T-helper 1 cell (primary cell): ENCODE measurements around the gene ANGEL2.
A peak's percentile ranks its signal among the peaks of the same experiment; 100 is the strongest.

ENCODE experiments used
- DNase-seq, 5 donors: peaks; one replicate each; pipeline ENCODE4 v3.0.0-alpha.2; 2012 to 2020

Gene ANGEL2

DNA sequence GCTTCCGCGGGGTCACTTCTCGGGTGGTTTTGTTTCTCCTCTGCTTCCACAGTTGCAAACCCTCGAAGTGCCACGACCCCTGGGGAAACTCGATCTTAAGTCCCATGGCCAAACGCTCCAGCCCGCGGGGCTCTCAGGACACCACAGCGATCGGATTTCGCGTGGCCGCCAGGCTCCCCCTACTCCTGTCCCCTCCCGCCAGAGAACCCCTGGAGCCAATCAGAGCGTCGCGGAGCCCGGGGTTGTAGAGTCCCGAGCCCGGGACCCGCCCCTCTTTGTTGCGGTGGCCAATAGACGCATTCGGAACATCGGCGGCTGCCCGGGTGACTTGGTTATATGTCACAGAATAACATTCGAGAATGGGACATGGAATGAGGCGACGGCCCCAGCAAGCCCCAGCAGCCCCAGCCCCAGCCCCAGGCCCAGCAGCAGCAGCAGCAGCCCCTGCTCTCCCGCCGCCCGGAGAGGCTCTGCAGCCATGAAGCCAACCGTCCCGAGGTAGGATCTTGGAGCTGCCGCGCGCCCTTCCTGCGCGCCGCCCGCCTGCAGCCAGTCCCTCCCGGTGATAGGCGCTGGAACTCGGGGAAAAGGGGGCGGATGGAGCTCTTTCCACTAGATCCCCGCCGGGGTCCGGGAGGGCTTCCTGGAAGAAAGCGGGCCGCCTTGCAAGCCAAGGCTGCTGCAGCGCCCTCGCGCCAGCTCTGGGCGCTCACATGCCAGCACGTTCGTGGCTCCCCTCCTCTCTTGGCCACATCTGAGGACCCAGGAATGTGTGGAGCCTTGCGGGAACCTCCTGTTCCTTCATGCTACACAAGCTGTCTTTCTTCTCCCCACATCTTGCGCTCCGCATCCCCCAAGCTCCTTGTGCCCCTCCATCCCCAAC is 65.2 kb downstream of the ANGEL2 start, which contains the start of gene VASH2:
VASH2 (plus strand) TSS at position 299 of the 883 bp plus-strand sequence. CDS start 1,002 bp downstream, outside the sequence.
- DNase-seq: peak in 4 of 5 donors; percentile 14 to 72 (median 26)

DNA sequence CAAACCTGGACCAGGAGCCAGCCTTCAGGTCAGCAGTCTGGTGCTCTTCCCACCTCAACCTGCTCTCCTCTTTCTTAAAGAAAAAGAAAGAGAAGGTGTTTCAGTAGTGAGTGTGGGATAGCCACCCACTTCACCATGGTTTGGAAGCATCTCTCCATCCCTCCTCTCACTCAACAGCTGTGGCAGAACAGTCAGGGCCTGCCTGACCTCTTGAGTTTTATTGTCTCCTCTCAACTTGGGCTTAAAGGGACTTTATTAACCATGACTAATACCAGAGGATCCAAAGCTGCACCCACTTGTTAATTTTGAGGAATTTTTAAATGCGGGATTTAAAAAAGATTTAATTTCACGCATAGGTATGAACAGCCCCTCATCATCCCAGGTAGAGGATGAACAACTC is 65.9 kb downstream of the ANGEL2 start:
- DNase-seq: no peak

DNA sequence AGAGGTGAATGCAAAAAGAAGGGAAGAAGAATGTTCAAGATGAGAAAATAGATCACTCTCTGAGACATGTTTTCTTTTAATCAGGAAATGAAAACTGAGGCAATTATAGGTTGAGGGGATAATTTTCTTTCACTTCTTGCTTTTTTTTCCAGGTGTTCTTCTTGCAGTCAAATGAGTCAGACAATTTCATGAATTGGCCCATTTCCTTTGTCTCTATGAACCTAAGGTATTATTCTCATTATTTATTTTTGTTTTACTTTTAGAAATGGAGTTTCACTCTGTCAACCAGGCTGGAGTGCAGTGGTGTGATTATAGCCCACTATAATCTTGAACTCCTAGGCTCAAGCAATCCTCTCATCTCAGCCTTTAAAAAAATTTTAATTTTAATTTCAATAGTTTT is 68.8 kb downstream of the ANGEL2 start:
- no peak for DNase-seq

DNA sequence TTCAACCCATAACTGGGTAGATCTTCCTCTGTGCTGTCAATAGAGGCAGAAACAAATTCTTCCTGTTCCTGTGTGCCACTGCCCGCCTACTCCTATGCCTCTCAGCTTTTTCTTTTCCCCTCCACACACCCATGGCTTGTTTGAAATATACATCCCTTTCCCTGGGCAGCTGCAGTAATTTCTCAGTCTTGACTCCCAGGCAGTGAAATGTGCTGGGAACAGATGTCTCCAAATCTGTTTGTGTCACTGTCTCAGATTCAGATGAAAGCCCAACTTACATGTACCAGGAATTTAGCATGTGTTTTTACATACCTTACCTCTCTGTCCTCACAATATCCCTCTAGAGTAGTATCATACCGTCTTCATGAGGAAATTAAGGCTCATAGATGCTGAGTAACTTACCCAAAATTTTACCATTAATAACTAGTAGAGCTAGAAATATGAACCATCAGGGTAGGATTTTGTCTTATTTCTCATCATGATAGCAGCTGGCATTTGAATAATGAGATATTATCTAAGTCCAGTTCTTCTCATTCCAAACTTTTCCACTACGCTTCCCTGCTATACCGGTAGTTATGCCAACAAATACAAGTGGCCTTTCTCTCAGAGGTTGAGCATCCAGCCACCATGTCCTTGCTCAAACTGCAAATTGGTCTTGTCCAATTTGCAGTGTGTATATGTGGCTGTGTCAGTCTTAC is 70.1 kb downstream of the ANGEL2 start:
- DNase-seq: no peak

DNA sequence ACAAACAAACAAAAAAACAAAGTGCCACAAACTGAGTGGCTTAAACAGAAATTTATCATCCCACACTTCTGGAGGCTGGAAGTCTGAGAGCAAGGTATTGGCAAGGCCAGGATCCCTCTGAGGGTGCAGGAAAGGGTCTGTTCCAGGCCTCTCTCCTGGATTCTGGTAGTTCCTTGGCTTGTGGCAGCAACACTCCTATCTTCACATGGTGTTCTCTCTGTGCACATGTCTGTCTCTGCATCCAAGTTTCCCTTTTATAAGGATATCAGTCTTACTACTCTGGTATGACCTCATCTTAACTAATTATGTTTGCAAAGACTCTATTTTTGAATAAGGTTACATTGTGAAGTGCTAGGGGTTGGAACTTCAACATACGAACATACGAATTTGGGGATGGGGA is 70.6 kb downstream of the ANGEL2 start:
- DNase-seq: no peak

DNA sequence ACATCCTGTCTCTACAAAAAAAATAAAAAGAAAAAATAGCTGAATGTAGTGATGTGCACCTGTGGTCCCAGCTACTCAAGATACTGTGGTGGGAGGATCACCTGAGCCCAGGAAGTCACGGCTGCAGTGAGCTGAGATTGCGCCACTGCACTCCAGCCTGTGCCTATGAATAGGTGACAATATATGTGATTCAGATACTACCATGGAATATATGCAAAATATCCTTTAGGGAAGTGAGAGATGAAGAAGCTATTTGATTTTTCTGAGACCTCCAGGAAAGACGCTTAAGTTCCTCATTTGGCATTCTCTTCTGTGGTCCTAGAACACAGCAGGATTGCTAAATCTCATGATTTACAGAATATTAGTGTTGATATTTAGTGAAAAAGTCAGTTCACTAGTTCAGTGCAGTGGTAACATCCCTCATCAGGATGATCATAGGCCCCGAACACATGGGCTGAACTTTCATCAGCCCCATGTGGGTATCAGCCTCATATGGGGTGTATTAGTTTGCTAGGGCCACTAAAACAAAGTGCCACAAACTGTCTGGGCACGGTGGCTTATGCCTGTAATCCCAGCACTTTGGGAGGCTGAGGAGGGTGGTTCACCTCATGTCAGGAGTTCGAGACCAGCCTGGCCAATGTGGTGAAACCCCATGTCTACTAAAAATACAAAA is 71.3 kb downstream of the ANGEL2 start:
- no peak for DNase-seq

DNA sequence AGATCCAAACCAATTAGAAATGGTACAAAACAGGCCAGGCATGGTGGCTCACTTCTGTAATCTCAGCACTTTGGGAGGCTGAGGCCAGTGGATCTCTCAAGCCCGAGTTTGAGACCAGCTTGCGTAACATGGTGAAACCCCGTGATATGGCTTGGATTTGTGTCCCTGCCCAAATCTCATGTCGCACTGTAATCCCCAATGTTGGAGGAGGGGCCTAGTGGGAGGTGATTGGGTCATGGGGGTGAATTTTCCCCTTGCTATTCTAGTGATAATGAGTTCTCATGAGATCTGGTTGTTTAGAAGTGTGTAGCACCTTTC is 72.3 kb downstream of the ANGEL2 start:
- DNase-seq: no peak

DNA sequence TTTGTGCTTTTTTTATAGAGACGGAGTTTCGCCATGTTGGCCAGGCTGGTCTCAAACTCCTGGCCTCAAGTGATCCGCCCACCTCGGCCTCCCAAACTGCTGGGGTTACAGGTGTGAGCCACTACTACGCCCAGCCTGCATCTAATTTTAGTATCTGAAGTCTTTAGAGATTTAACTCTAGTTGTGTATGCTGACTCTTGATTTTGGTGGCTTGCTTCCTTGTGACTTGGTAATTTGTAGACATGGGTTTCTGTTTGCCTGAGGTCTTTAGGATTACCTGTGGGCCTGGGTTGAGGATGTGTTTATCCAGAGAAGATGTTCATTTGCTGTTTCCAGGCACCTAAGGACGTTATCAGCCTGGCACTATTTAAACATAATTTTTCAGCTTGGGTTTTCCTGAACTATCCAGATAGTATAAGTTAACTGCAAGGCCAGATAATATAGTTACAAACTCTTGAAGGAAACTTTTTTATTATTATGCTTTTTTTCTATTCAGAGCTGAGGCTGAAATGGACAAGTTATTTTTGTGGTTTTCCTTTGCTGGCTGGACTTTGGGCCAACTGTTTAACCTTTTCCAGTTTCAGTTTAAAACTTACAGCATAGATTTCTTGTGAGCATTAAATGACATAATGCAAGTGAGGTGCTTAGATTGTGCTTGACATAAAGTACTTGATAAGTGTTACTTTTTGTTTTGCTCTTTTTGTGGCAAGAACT is 72.8 kb downstream of the ANGEL2 start:
- DNase-seq: no peak
